HCT116 (cell line): Measurements from ENCODE around the gene EYA4. TPM values are rescaled to one million over a fixed set of nuclear protein-coding genes. Genes with fewer than 3 reads are reported as not detected.

ENCODE experiments used
- ATAC-seq: fragments of 200-7000 bp; cut with Tn5 transposase; 2 replicates; pipeline ENCODE4 v1.9.1; 2020; ENCODE audit warnings: mild to moderate bottlenecking, moderate library complexity
- BruUV-seq: library from RNA; stranded (reverse); fragments of 400-500 nt; replicated peaks from 2 replicates; lab custom pipeline; 2021; lab: Mats Ljungman, UMichigan
- CTCF ChIA-PET: fragments of 300-600 bp; sonication (Branson Sonifier 250); formaldehyde crosslinking; loops from one replicate; lab custom pipeline; 2021; ENCODE audit warnings: antibody characterized with exemption; lab: Charles Lee
- POLR2A ChIA-PET: fragments of 300-600, 350-600 bp; sonication (Branson Sonifier 250); formaldehyde crosslinking; loops from one replicate; lab custom pipeline; 2021; ENCODE audit warnings: antibody characterized with exemption; lab: Charles Lee
- RAD21 ChIA-PET, 2 experiments: fragments of 300-600 bp; sonication (Branson Sonifier 250); formaldehyde crosslinking; loops; one replicate each; lab custom pipeline; 2023; ENCODE audit warnings: low total read pairs in 2 of 2; ENCODE audit not compliant: uncharacterized antibody in 2 of 2, unreplicated experiment in 2 of 2, low non-redundant PET in 1 of 2; lab: Charles Lee
- DNase-seq: peaks from one replicate; pipeline ENCODE4 v3.0.0-alpha.2; 2010; ENCODE audit warnings: low read depth, low spot score
- H2AFZ ChIP-seq: fragments of 200-600 bp; shearing (Covaris generic), sonication (generic); 2 replicates; pipeline ENCODE4 v1.6.1; 2017; ENCODE audit warnings: low read depth, mixed run types, mixed read lengths, antibody characterized with exemption, low read length; ENCODE audit not compliant: poor library complexity, severe bottlenecking
- H3K27ac ChIP-seq: 2 replicates; pipeline ENCODE4 v1.5.1; 2012; ENCODE audit warnings: low read depth, low read length
- H3K27me3 ChIP-seq: fragments of 200-600 bp; sonication (generic); 2 replicates; pipeline ENCODE4 v1.6.1; 2016; ENCODE audit warnings: mixed run types, low read length, mixed read lengths; ENCODE audit not compliant: insufficient read depth
- H3K36me3 ChIP-seq, 2 experiments: fragments of 200-500 bp in 1 of 2; fragments of 200-600 bp in 1 of 2; sonication (Bioruptor generic) in 1 of 2; sonication (generic) in 1 of 2; 2 replicates each; pipeline versions ENCODE4 v1.5.1 to v1.6.1; 2014 to 2016; ENCODE audit warnings: low read length in 2 of 2, inconsistent platforms in 1 of 2, mixed read lengths in 1 of 2, mixed run types in 1 of 2; ENCODE audit not compliant: insufficient read depth in 2 of 2, control insufficient read depth in 1 of 2
- H3K4me1 ChIP-seq, 2 experiments: fragments of 200-600 bp in 1 of 2; sonication (generic) in 1 of 2; 2 replicates each; pipeline versions ENCODE4 v1.5.1 to v1.6.1; 2012 to 2017; ENCODE audit warnings: low read length in 2 of 2, inconsistent platforms in 1 of 2, mild to moderate bottlenecking in 1 of 2, mixed read lengths in 1 of 2, mixed run types in 1 of 2, moderate library complexity in 1 of 2; ENCODE audit not compliant: insufficient read depth in 2 of 2, control insufficient read depth in 1 of 2
- H3K4me2 ChIP-seq: fragments of 200-600 bp; sonication (generic); 2 replicates; pipeline ENCODE4 v1.6.1; 2017; ENCODE audit warnings: mixed run types, low read length, mixed read lengths
- H3K4me3 ChIP-seq, 2 experiments: fragments of 200-600 bp in 1 of 2; sonication (generic) in 1 of 2; replicated peaks in 1 of 2; 2 replicates each; pipeline ENCODE4 v1.5.1; 2011 to 2016; ENCODE audit warnings: low read length in 2 of 2, control low read depth in 1 of 2, low read depth in 1 of 2, mild to moderate bottlenecking in 1 of 2, mixed read lengths in 1 of 2, mixed run types in 1 of 2
- H3K79me2 ChIP-seq: fragments of 200-600 bp; sonication (generic); 2 replicates; pipeline ENCODE4 v1.6.1; 2017; ENCODE audit warnings: mild to moderate bottlenecking, mixed run types, low read length, moderate library complexity, mixed read lengths; ENCODE audit not compliant: insufficient read depth
- H3K9ac ChIP-seq: fragments of 200-600 bp; sonication (generic); 2 replicates; pipeline ENCODE4 v1.6.1; 2016; ENCODE audit warnings: low read length, mixed read lengths
- H3K9me2 ChIP-seq: fragments of 200-600 bp; sonication (generic), shearing (Covaris generic); 2 replicates; pipeline ENCODE4 v1.6.1; 2017; ENCODE audit warnings: mixed run types, mild to moderate bottlenecking, moderate library complexity; ENCODE audit not compliant: insufficient read depth
- H3K9me3 ChIP-seq, 2 experiments: fragments of 200-500 bp in 1 of 2; fragments of 200-600 bp in 1 of 2; sonication (Bioruptor generic) in 1 of 2; sonication (generic) in 1 of 2; 2 replicates each; pipeline ENCODE4 v1.6.1; 2014 to 2017; ENCODE audit warnings: low read length in 2 of 2, mixed read lengths in 2 of 2, inconsistent platforms in 1 of 2, low read depth in 1 of 2, mild to moderate bottlenecking in 1 of 2, mixed run types in 1 of 2, moderate library complexity in 1 of 2; ENCODE audit not compliant: control insufficient read depth in 1 of 2, insufficient read depth in 1 of 2
- H4K20me1 ChIP-seq: fragments of 200-600 bp; sonication (generic), shearing (Covaris generic); 2 replicates; pipeline ENCODE4 v1.6.1; 2017; ENCODE audit warnings: mixed run types, mild to moderate bottlenecking, moderate library complexity; ENCODE audit not compliant: insufficient read depth
- CEBPB ChIP-seq: IDR thresholded peaks from 2 replicates; pipeline ENCODE4 v1.6.1; 2012; ENCODE audit warnings: low read depth
- EGR1 ChIP-seq: IDR thresholded peaks from 2 replicates; pipeline ENCODE4 v1.6.1; 2012; ENCODE audit warnings: low read depth
- EZH2 ChIP-seq: fragments of 200-600 bp; sonication (generic); IDR thresholded peaks from 2 replicates; pipeline ENCODE4 v1.6.1; 2017; ENCODE audit warnings: antibody characterized with exemption, mixed run types
- EZH2phosphoT487 ChIP-seq: fragments of 200-600 bp; IDR thresholded peaks from 2 replicates; pipeline ENCODE4 v1.6.1; 2018; ENCODE audit warnings: antibody characterized with exemption, borderline replicate concordance
- JUND ChIP-seq: IDR thresholded peaks from 2 replicates; pipeline ENCODE4 v1.6.1; 2012
- POLR2A ChIP-seq: IDR thresholded peaks from 2 replicates; pipeline ENCODE4 v1.7.0; 2011; ENCODE audit warnings: borderline replicate concordance; ENCODE audit not compliant: insufficient read depth, insufficient read length; ENCODE audit errors: extremely low read depth
- RAD21 ChIP-seq: IDR thresholded peaks from 2 replicates; pipeline ENCODE4 v1.6.1; 2012; ENCODE audit warnings: low read depth, mild to moderate bottlenecking
- SRF ChIP-seq: IDR thresholded peaks from 2 replicates; pipeline ENCODE4 v1.6.1; 2012; ENCODE audit warnings: low read depth
- ZFX ChIP-seq: fragments of 450-650 bp; IDR thresholded peaks from 2 replicates; pipeline ENCODE4 v1.6.1; 2017
- ZNF274 ChIP-seq: fragments of 200-500 bp; sonication (Bioruptor generic); IDR thresholded peaks from 2 replicates; pipeline ENCODE4 v1.6.1; 2014; ENCODE audit warnings: mild to moderate bottlenecking, low read depth, low read length, inconsistent platforms
- intact Hi-C: fragments of 100-400 bp; cut with micrococcal nuclease; formaldehyde crosslinking; loops from 2 replicates; pipeline ENCODE4 v1.10.0; 2022
- total RNA-seq: library from RNA; stranded (reverse); gene quantifications from one replicate; pipeline ENCODE4 v1.2.1, GENCODE V29; 2021; ENCODE audit not compliant: unreplicated experiment
- TF ChIP-seq, protein P1 (sequence below), 3 experiments: fragments of 200-600 bp in 1 of 3; sonication (generic) in 1 of 3; IDR thresholded peaks in 2 of 3; conservative IDR thresholded peaks in 1 of 3; 2 replicates each; pipeline ENCODE4 v1.5.1; 2012 to 2017; ENCODE audit warnings: low read depth in 2 of 3, low read length in 2 of 3, antibody characterized with exemption in 1 of 3, borderline replicate concordance in 1 of 3, control low read depth in 1 of 3, mild to moderate bottlenecking in 1 of 3, mixed read lengths in 1 of 3, mixed run types in 1 of 3, moderate library complexity in 1 of 3; ENCODE audit not compliant: insufficient read depth in 1 of 3
- TF ChIP-seq, protein P2 (sequence below): IDR thresholded peaks from 2 replicates; pipeline ENCODE4 v1.6.1; 2011; ENCODE audit warnings: mild to moderate bottlenecking, low read length, moderate library complexity; ENCODE audit not compliant: insufficient replicate concordance; ENCODE audit errors: extremely low read depth
- TF ChIP-seq, protein P3 (sequence below): IDR thresholded peaks from 2 replicates; pipeline ENCODE4 v1.6.1; 2012; ENCODE audit warnings: low read depth

Gene EYA4
- total RNA-seq, 1 experiment from 2014 or later: not detected

DNA sequence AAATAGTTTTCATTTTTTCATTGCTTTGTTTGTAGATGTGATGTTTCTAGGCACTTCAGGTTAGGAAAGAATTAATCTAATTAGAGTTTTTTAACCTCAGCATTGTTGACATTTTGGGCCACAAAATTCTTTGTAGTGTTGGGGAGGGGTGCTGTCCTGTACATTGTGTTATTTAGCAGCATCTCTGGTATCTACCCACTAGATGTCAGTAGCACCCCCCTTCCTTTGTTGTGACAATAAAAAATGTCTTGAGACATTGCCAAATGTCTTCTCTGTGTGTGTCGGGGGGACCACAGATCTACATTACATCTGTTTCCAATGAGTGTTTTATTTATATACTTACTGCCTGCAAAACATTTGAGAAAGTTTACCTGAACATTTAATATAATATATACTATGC is 45.6 kb downstream of the EYA4 start:
- Histone ChIP-seq H3K79me2 (no peaks in the 10 kb centered on the region), H4K20me1 (no peaks in the 10 kb centered on the region), H3K9me3 (no peaks in the 10 kb centered on the region), H2AFZ (peak overlapping the region; percentile 46), H3K4me1 (no peaks in the 10 kb centered on the region), H3K27ac (no peak overlapping the region), H3K4me3 (no peak overlapping the region)
- DNase-seq (no peak), ATAC-seq (peak; percentile 75)
- ChIA-PET POLR2A (no interaction called here), RAD21 (no interaction called here)
- no TSS peak for BruUV-seq
- TF ChIP-seq JUND (no peak), RAD21 (peak; percentile 51)
- TF ChIP-seq, protein P1, sequence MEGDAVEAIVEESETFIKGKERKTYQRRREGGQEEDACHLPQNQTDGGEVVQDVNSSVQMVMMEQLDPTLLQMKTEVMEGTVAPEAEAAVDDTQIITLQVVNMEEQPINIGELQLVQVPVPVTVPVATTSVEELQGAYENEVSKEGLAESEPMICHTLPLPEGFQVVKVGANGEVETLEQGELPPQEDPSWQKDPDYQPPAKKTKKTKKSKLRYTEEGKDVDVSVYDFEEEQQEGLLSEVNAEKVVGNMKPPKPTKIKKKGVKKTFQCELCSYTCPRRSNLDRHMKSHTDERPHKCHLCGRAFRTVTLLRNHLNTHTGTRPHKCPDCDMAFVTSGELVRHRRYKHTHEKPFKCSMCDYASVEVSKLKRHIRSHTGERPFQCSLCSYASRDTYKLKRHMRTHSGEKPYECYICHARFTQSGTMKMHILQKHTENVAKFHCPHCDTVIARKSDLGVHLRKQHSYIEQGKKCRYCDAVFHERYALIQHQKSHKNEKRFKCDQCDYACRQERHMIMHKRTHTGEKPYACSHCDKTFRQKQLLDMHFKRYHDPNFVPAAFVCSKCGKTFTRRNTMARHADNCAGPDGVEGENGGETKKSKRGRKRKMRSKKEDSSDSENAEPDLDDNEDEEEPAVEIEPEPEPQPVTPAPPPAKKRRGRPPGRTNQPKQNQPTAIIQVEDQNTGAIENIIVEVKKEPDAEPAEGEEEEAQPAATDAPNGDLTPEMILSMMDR (IDR thresholded peaks at IDR 0.05 in 2 of 3, conservative IDR thresholded peaks at IDR 0.05 in 1 of 3; ENCODE audit: borderline replicate concordance in 1 of 3, insufficient read depth in 1 of 3, low read depth in 2 of 3, low read length in 2 of 3): peak; percentile 37 to 57 (median 49); a peak in 5 of 6 replicates
- TF ChIP-seq, all 23 proteins: peak for 2
- intact Hi-C loops: loop anchor here (5.0 kb wide), 2 partner anchors 226 to 266 kb away; no protein-coding TSS in a partner anchor
- H3K4me2 ChIP-seq: no peak overlapping the region
- H3K36me3 ChIP-seq: no peaks in the 10 kb centered on the region
- H3K9ac ChIP-seq: no peak overlapping the region
- H3K27me3 ChIP-seq: no peaks in the 10 kb centered on the region
- no peaks in the 10 kb centered on the region for H3K9me2 ChIP-seq
- CTCF ChIA-PET: no interaction called here

DNA sequence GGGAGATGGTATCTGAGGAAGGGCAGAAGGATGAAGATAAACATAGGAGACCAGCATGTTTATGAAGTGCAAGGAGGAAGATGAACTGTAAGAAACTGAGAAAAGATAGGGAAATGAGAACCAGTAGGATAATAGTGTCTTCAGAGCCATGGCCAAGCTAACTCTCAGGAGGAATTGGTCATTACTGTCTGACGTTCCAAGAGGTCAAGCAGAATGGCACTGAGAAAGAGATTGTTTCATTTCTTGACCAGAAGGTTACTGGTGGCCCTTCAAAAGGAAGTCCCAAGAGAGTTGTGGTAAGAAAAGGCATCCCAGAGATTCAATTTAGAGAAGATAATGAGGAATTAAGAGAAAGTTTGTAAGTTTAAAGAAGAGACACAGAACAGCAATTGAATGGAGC is 47.5 kb downstream of the EYA4 start:
- no peaks in the 10 kb centered on the region for H3K9me2 ChIP-seq
- H3K27ac ChIP-seq: no peak overlapping the region
- BruUV-seq: no TSS peak
- H3K4me3 ChIP-seq: no peak overlapping the region
- CTCF ChIA-PET: no interaction called here
- no peak overlapping the region for H2AFZ ChIP-seq
- 0 out of 2 replicates have a peak, but pooled peaks cover 4% of the 10 kb centered on the region for H3K27me3 ChIP-seq
- no peak for ATAC-seq
- RAD21 ChIA-PET: no interaction called here
- no peak overlapping the region for H3K9ac ChIP-seq
- H4K20me1 ChIP-seq: no peaks in the 10 kb centered on the region
- intact Hi-C loops: loop anchor here (5.0 kb wide), 2 partner anchors 224 to 264 kb away; no protein-coding TSS in a partner anchor
- no peaks in the 10 kb centered on the region for H3K79me2 ChIP-seq
- H3K36me3 ChIP-seq: no peaks in the 10 kb centered on the region
- DNase-seq: no peak
- H3K4me2 ChIP-seq: no peak overlapping the region
- H3K4me1 ChIP-seq: no peaks in the 10 kb centered on the region
- no peaks in the 10 kb centered on the region for H3K9me3 ChIP-seq
- POLR2A ChIA-PET: no interaction called here
- TF ChIP-seq RAD21 (no peak), EZH2 (no peak), POLR2A (no peak), EZH2phosphoT487 (no peak), SRF (no peak), CEBPB (no peak), JUND (no peak), EGR1 (no peak), ZNF274 (no peak), ZFX (no peak)
- TF ChIP-seq, protein P2, sequence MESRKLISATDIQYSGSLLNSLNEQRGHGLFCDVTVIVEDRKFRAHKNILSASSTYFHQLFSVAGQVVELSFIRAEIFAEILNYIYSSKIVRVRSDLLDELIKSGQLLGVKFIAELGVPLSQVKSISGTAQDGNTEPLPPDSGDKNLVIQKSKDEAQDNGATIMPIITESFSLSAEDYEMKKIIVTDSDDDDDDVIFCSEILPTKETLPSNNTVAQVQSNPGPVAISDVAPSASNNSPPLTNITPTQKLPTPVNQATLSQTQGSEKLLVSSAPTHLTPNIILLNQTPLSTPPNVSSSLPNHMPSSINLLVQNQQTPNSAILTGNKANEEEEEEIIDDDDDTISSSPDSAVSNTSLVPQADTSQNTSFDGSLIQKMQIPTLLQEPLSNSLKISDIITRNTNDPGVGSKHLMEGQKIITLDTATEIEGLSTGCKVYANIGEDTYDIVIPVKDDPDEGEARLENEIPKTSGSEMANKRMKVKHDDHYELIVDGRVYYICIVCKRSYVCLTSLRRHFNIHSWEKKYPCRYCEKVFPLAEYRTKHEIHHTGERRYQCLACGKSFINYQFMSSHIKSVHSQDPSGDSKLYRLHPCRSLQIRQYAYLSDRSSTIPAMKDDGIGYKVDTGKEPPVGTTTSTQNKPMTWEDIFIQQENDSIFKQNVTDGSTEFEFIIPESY: no peak
- TF ChIP-seq, protein P3, sequence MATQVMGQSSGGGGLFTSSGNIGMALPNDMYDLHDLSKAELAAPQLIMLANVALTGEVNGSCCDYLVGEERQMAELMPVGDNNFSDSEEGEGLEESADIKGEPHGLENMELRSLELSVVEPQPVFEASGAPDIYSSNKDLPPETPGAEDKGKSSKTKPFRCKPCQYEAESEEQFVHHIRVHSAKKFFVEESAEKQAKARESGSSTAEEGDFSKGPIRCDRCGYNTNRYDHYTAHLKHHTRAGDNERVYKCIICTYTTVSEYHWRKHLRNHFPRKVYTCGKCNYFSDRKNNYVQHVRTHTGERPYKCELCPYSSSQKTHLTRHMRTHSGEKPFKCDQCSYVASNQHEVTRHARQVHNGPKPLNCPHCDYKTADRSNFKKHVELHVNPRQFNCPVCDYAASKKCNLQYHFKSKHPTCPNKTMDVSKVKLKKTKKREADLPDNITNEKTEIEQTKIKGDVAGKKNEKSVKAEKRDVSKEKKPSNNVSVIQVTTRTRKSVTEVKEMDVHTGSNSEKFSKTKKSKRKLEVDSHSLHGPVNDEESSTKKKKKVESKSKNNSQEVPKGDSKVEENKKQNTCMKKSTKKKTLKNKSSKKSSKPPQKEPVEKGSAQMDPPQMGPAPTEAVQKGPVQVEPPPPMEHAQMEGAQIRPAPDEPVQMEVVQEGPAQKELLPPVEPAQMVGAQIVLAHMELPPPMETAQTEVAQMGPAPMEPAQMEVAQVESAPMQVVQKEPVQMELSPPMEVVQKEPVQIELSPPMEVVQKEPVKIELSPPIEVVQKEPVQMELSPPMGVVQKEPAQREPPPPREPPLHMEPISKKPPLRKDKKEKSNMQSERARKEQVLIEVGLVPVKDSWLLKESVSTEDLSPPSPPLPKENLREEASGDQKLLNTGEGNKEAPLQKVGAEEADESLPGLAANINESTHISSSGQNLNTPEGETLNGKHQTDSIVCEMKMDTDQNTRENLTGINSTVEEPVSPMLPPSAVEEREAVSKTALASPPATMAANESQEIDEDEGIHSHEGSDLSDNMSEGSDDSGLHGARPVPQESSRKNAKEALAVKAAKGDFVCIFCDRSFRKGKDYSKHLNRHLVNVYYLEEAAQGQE: no peak
